ENCODE data around the gene EPGN. TPM values are rescaled to one million over a fixed set of nuclear protein-coding genes. Genes with fewer than 3 reads are reported as not detected.

The EPGN gene
- total and polyA plus RNA-seq, 2 of the 13 experiments (the other 11 are each of a cell fraction or from before 2014, with no cell fraction given): not detected

DNA sequence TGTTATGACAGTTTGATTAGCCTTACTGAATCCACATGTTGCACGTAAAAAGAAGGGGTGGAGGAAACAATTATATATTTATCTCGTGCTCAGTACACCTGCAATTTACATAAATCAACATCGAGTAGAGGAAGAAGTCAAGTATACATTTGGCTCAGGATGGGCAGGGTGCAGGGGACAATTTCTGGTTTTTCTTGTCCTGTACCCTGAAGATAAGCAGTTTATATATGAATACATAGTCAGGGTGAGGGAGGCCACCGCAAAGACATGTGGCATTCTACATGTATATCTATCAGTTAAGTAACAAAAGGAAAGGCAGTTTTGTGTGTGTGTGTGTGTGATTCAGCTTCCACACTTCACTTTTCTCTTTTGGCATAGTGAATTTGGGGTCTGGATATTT is 45.6 kb downstream of the EPGN start:
- no peak overlapping the region for H3K4me2 ChIP-seq (ENCODE audit: low read depth, low read length)
- no peaks in the 10 kb centered on the region for H4K20me1 ChIP-seq (ENCODE audit: insufficient read depth, low read length)
- ChIA-PET POLR2A (no interaction called here), CTCF (ENCODE audit: low intra/inter-chr PET ratio, low total read pairs) (no interaction called here)
- 20% methylated on average over 4 of the region's 4 CpGs for WGBS (ENCODE audit: low lambda C conversion rate)
- H3K4me3 ChIP-seq (replicated peaks in 1 of 3; ENCODE audit: insufficient read depth in 1 of 3, low read depth in 2 of 3, low read length in 3 of 3): no peak overlapping the region
- H3K27me3 ChIP-seq (ENCODE audit: control insufficient read depth in 1 of 2, insufficient read depth in 2 of 2, low read length in 2 of 2): no peaks in the 10 kb centered on the region
- no peaks in the 10 kb centered on the region for H3K4me1 ChIP-seq (ENCODE audit: insufficient read depth, low read length)
- no TSS peak for BruUV-seq (replicated peaks)
- FAIRE-seq (no peak), DNase-seq (ENCODE audit: low spot score) (no peak), ATAC-seq (no peak)
- in situ Hi-C loops (cut with HindIII; ENCODE audit: extremely low pct_ligation_motif_present, low pct_unique_long_range_greater_than_20kb) (no loop called here), intact Hi-C loops (cut with micrococcal nuclease; ENCODE audit: unreplicated experiment) (no loop called here)
- no peak overlapping the region for H2AFZ ChIP-seq (ENCODE audit: low read length)
- H3K9me3 ChIP-seq (ENCODE audit: low read length): no peaks in the 10 kb centered on the region
- no peaks in the 10 kb centered on the region for H3K79me2 ChIP-seq (ENCODE audit: insufficient read depth, low read length)
- no peak overlapping the region for H3K27ac ChIP-seq (ENCODE audit: extremely low read length, insufficient read depth, low read length)
- H3K9ac ChIP-seq (ENCODE audit: insufficient read depth, low read depth, low read length): no peak overlapping the region
- no peaks in the 10 kb centered on the region for H3K36me3 ChIP-seq (replicated peaks in 1 of 2; ENCODE audit: control insufficient read depth in 1 of 2, insufficient read depth in 2 of 2, low read length in 2 of 2)
- TF ChIP-seq ZNF775 (CRISPR knock-in tag; IDR thresholded peaks at IDR 0.05; ENCODE audit: borderline replicate concordance) (no peak), ZBED4 (CRISPR knock-in tag; IDR thresholded peaks at IDR 0.05; ENCODE audit: borderline replicate concordance) (no peak), MAFK (conservative IDR thresholded peaks at IDR 0.05 in 1 of 2, IDR thresholded peaks at IDR 0.05 in 1 of 2; ENCODE audit: low read length in 2 of 2) (no peak), RFXANK (CRISPR knock-in tag; IDR thresholded peaks at IDR 0.05) (no peak), ATF2 (CRISPR knock-in tag; IDR thresholded peaks at IDR 0.05) (no peak), HDAC2 (CRISPR knock-in tag; IDR thresholded peaks at IDR 0.05) (no peak), ZNF180 (CRISPR knock-in tag; IDR thresholded peaks at IDR 0.05; ENCODE audit: borderline replicate concordance, low read depth) (no peak), ASH2L (IDR thresholded peaks at IDR 0.05; ENCODE audit: insufficient read length, low read depth, low read length) (no peak), GABPB1 (CRISPR knock-in tag; IDR thresholded peaks at IDR 0.05) (no peak), HBP1 (CRISPR knock-in tag; IDR thresholded peaks at IDR 0.05; ENCODE audit: low read depth) (no peak), NCOA2 (CRISPR knock-in tag; IDR thresholded peaks at IDR 0.05) (no peak), ZNF17 (CRISPR knock-in tag; IDR thresholded peaks at IDR 0.05) (no peak), DNMT3B (CRISPR knock-in tag; conservative IDR thresholded peaks at IDR 0.05) (no peak), CBX2 (IDR thresholded peaks at IDR 0.05; ENCODE audit: low read depth, low read length) (no peak), CBX2 (CRISPR knock-in tag; IDR thresholded peaks at IDR 0.05; ENCODE audit: low read depth) (no peak)
- TF ChIP-seq, protein P1, sequence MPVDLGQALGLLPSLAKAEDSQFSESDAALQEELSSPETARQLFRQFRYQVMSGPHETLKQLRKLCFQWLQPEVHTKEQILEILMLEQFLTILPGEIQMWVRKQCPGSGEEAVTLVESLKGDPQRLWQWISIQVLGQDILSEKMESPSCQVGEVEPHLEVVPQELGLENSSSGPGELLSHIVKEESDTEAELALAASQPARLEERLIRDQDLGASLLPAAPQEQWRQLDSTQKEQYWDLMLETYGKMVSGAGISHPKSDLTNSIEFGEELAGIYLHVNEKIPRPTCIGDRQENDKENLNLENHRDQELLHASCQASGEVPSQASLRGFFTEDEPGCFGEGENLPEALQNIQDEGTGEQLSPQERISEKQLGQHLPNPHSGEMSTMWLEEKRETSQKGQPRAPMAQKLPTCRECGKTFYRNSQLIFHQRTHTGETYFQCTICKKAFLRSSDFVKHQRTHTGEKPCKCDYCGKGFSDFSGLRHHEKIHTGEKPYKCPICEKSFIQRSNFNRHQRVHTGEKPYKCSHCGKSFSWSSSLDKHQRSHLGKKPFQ (CRISPR knock-in tag; IDR thresholded peaks at IDR 0.05; ENCODE audit: insufficient replicate concordance): no peak
